GM12878 (cell line): ENCODE results near the gene OR2C3. TPM values are rescaled to one million over a fixed set of nuclear protein-coding genes. Genes with fewer than 3 reads are reported as not detected.

Experiments
- ATAC-seq: fragments of 200-7000 bp; cut with Tn5 transposase; 3 replicates; pipeline ENCODE4 v1.9.1; 2020; ENCODE audit warnings: mild to moderate bottlenecking, moderate library complexity
- BruUV-seq: library from RNA; stranded (reverse); fragments of 400-500 nt; replicated peaks from 2 replicates; lab custom pipeline; 2021; lab: Mats Ljungman, UMichigan
- CTCF ChIA-PET: fragments of 300-600 bp; sonication (Branson Sonifier 250); formaldehyde crosslinking; extraction: SDS; loops from one replicate; lab custom pipeline; 2021; ENCODE audit warnings: inconsistent platforms; lab: Yijun Ruan, JAX
- POLR2A ChIA-PET: fragments of 350-600 bp; formaldehyde crosslinking; extraction: SDS; loops from one replicate; lab custom pipeline; 2021; ENCODE audit warnings: inconsistent platforms; lab: Charles Lee
- RAD21 ChIA-PET: fragments of 300-600 bp; sonication (Branson Sonifier 250); formaldehyde crosslinking; loops from one replicate; lab custom pipeline; 2023; ENCODE audit warnings: antibody characterized with exemption; ENCODE audit not compliant: unreplicated experiment; lab: Charles Lee
- SMC1A ChIA-PET: fragments of 300-600 bp; sonication (Branson Sonifier 250); formaldehyde crosslinking; loops from one replicate; lab custom pipeline; 2023; ENCODE audit not compliant: unreplicated experiment, uncharacterized antibody; lab: Charles Lee
- DNase-seq: peaks from one replicate; pipeline ENCODE4 v3.0.0-alpha.2; 2011; ENCODE audit warnings: low read depth, low spot score
- FAIRE-seq: peaks from 3 replicates; lab custom pipeline; 2011; peaks lifted over from hg19 to GRCh38; lab: Jason Lieb, UNC
- H2AFZ ChIP-seq: 2 replicates; pipeline ENCODE4 v1.6.0; 2011; ENCODE audit warnings: low read depth, low read length, control low read depth; ENCODE audit not compliant: control insufficient read depth
- H3K27ac ChIP-seq: 2 replicates; pipeline ENCODE4 v1.5.1; 2011; ENCODE audit warnings: control low read depth; ENCODE audit not compliant: control insufficient read depth, insufficient read depth
- H3K27me3 ChIP-seq, 2 experiments: replicated peaks in 1 of 2; 2 replicates each; pipeline versions ENCODE4 v1.6.0 to v1.6.1; 2011; ENCODE audit warnings: low read length in 1 of 2; ENCODE audit not compliant: control insufficient read depth in 2 of 2, insufficient read depth in 2 of 2
- H3K36me3 ChIP-seq, 2 experiments: 2 replicates each; pipeline ENCODE4 v1.5.1; 2011; ENCODE audit warnings: low read length in 1 of 2; ENCODE audit not compliant: control insufficient read depth in 2 of 2, insufficient read depth in 2 of 2
- H3K4me1 ChIP-seq: 2 replicates; pipeline ENCODE4 v1.6.1; 2011; ENCODE audit warnings: mild to moderate bottlenecking, low read length, moderate library complexity, mixed read lengths; ENCODE audit not compliant: control insufficient read depth, insufficient read depth
- H3K4me2 ChIP-seq: 2 replicates; pipeline ENCODE4 v1.6.0; 2011; ENCODE audit warnings: control low read depth; ENCODE audit not compliant: control insufficient read depth, insufficient read depth
- H3K4me3 ChIP-seq: fragments of 200-600 bp; sonication (generic); 2 replicates; pipeline ENCODE4 v1.5.1; 2016
- H3K79me2 ChIP-seq: 2 replicates; pipeline ENCODE4 v1.6.0; 2011; ENCODE audit warnings: low read length; ENCODE audit not compliant: control insufficient read depth, insufficient read depth
- H3K9ac ChIP-seq: 2 replicates; pipeline ENCODE4 v1.8.0; 2011; ENCODE audit warnings: low read length, control low read depth, mixed read lengths; ENCODE audit not compliant: control insufficient read depth, insufficient read depth
- H3K9me3 ChIP-seq: replicated peaks from 3 replicates; pipeline ENCODE4 v1.5.1; 2011; ENCODE audit warnings: mild to moderate bottlenecking, low read length; ENCODE audit not compliant: control insufficient read depth, insufficient read depth
- H4K20me1 ChIP-seq: 2 replicates; pipeline ENCODE4 v1.6.0; 2011; ENCODE audit not compliant: control insufficient read depth, insufficient read depth
- CBX3 ChIP-seq: fragments of 200-600 bp; sonication (generic); IDR thresholded peaks from 2 replicates; pipeline ENCODE4 v1.6.1; 2016; ENCODE audit warnings: low read depth, borderline replicate concordance
- CBX5 ChIP-seq: sonication (generic); IDR thresholded peaks from 2 replicates; pipeline ENCODE4 v1.6.1; 2016; ENCODE audit warnings: low read depth, moderate library complexity, mild to moderate bottlenecking, inconsistent platforms
- KLF5 ChIP-seq: fragments of 450-650 bp; IDR thresholded peaks from 2 replicates; pipeline ENCODE4 v1.6.1; 2014; ENCODE audit warnings: mild to moderate bottlenecking; ENCODE audit not compliant: partially characterized antibody
- NFXL1 ChIP-seq: fragments of 450-650 bp; IDR thresholded peaks from 2 replicates; pipeline ENCODE4 v1.6.1; 2017; ENCODE audit warnings: antibody characterized with exemption, mild to moderate bottlenecking, borderline replicate concordance
- RB1 ChIP-seq: fragments of 450-650 bp; formaldehyde crosslinking; IDR thresholded peaks from 2 replicates; pipeline ENCODE4 v1.6.1; 2017; ENCODE audit warnings: mild to moderate bottlenecking, borderline replicate concordance
- RBBP5 ChIP-seq: fragments of 200-600 bp; sonication (generic); conservative IDR thresholded peaks from 2 replicates; pipeline ENCODE4 v1.6.1; 2016
- SPI1 ChIP-seq: IDR thresholded peaks from 2 replicates; pipeline ENCODE4 v1.6.1; 2011; ENCODE audit warnings: low read depth, mild to moderate bottlenecking, low read length, moderate library complexity, borderline replicate concordance; ENCODE audit not compliant: insufficient read depth
- STAT1 ChIP-seq: fragments of 450-650 bp; conservative IDR thresholded peaks from 2 replicates; pipeline ENCODE4 v1.6.1; 2014; ENCODE audit warnings: antibody characterized with exemption, mild to moderate bottlenecking
- TCF7 ChIP-seq: IDR thresholded peaks from 2 replicates; pipeline ENCODE4 v1.6.1; 2014; ENCODE audit warnings: antibody characterized with exemption, borderline replicate concordance
- YBX1 ChIP-seq: fragments of 450-650 bp; IDR thresholded peaks from 2 replicates; pipeline ENCODE4 v1.6.1; 2016; ENCODE audit warnings: antibody characterized with exemption
- WGBS: methylation state at CpG from one replicate; pipeline ENCODE4 v1.1.6; 2016; ENCODE audit warnings: low lambda C conversion rate; ENCODE audit not compliant: insufficient replicate concordance, insufficient coverage; ENCODE audit errors: missing lambda C conversion rate; 5-methylcytosine and 5-hydroxymethylcytosine counted together
- in situ Hi-C: fragments of 300-500 bp; cut with MboI; formaldehyde crosslinking; loops from 9 replicates; pipeline ENCODE4 v1.14.3; 2018; ENCODE audit warnings: mixed read lengths
- intact Hi-C: fragments of 100-400 bp; cut with micrococcal nuclease; formaldehyde crosslinking; loops from one replicate; pipeline ENCODE4 v1.14.2; 2022; ENCODE audit not compliant: unreplicated experiment
- polyA plus RNA-seq, 11 experiments: library from polyadenylated mRNA; depleted of rRNA in 4 of 11; unstranded in 6 of 11; stranded (reverse) in 5 of 11; fragments of >200 nt; fragmentation: Nextera tagmentation in 4 of 11; fragmentation: Illumina TruSeq in 1 of 11; extraction: Ambion mirVana in 4 of 11; extraction: Trizol in 1 of 11; gene quantifications; 1 replicate in 1 of 11; 2 replicates in 10 of 11; pipeline versions ENCODE4 v1.2.1 to v1.2.3, GENCODE V29; 2011 to 2016; ENCODE audit warnings: inconsistent platforms in 2 of 11, missing spikeins in 2 of 11, low read depth in 1 of 11
- total RNA-seq, 4 experiments: library from RNA; depleted of rRNA in 3 of 4; stranded (reverse); fragments of >200 nt in 3 of 4; fragmentation: Illumina TruSeq in 1 of 4; extraction: Trizol in 1 of 4; gene quantifications; 2 replicates each; pipeline versions ENCODE4 v1.2.1 to v1.2.3, GENCODE V29; 2013 to 2021
- TF ChIP-seq, protein P1 (sequence below): fragments of 450-650 bp; IDR thresholded peaks from 2 replicates; pipeline ENCODE4 v1.6.1; 2016; ENCODE audit warnings: mild to moderate bottlenecking

Gene OR2C3
- total and polyA plus RNA-seq, 10 of the 15 experiments (the other 5 are each of a cell fraction or from before 2014, with no cell fraction given), result not detected

- RAD21 ChIA-PET, result no interaction called here
- CTCF ChIA-PET, result interaction anchor here (0.8 kb wide), 1 partner anchor 12 kb away, joined by 3 read pairs; no protein-coding TSS in a partner anchor
- no peak overlapping the region for H2AFZ ChIP-seq
- H3K9ac ChIP-seq, result no peak overlapping the region
- BruUV-seq, result no TSS peak
- H4K20me1 ChIP-seq, result no peaks in the 10 kb centered on the region
- H3K36me3 ChIP-seq, result no peaks in the 10 kb centered on the region
- H3K27ac ChIP-seq, result no peak overlapping the region
- SMC1A ChIA-PET, result interaction anchor here (0.7 kb wide), 1 partner anchor 53 kb away, joined by 3 read pairs; no protein-coding TSS in a partner anchor
- H3K27me3 ChIP-seq, result no peaks in the 10 kb centered on the region
- intact Hi-C loops, result no loop called here
- POLR2A ChIA-PET, result no interaction called here
- H3K79me2 ChIP-seq, result no peaks in the 10 kb centered on the region
- in situ Hi-C loops, result no loop called here
- no peak overlapping the region for H3K4me2 ChIP-seq
- H3K9me3 ChIP-seq, result no peaks in the 10 kb centered on the region
- TF ChIP-seq STAT1 (no peak), CBX5 (no peak), SPI1 (no peak), KLF5 (no peak), RB1 (no peak), YBX1 (no peak), CBX3 (no peak), RBBP5 (no peak), TCF7 (no peak), NFXL1 (no peak)
- TF ChIP-seq, protein P1, sequence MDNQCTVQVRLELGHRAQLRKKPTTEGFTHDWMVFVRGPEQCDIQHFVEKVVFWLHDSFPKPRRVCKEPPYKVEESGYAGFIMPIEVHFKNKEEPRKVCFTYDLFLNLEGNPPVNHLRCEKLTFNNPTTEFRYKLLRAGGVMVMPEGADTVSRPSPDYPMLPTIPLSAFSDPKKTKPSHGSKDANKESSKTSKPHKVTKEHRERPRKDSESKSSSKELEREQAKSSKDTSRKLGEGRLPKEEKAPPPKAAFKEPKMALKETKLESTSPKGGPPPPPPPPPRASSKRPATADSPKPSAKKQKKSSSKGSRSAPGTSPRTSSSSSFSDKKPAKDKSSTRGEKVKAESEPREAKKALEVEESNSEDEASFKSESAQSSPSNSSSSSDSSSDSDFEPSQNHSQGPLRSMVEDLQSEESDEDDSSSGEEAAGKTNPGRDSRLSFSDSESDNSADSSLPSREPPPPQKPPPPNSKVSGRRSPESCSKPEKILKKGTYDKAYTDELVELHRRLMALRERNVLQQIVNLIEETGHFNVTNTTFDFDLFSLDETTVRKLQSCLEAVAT, result no peak
- 32% methylated on average over 5 of the region's 5 CpGs for WGBS
- FAIRE-seq (no peak), DNase-seq (no peak), ATAC-seq (no peak)
- H3K4me1 ChIP-seq, result no peaks in the 10 kb centered on the region
- H3K4me3 ChIP-seq, result no peak overlapping the region
These were observed 2.3 kb upstream of the OR2C3 start for GRCh38 chr1:247538561-247538960.
